Central memory CD8-positive, alpha-beta T cell (primary cell): ENCODE results near the gene ZNF165.

Experiments
- ATAC-seq: fragments of 150-1000 bp; cut with Tn5 transposase; replicated peaks from 2 replicates; pipeline ENCODE4 v1.10.0; 2022; ENCODE audit warnings: mild to moderate bottlenecking, moderate FRiP score, moderate number of reproducible peaks; ENCODE audit not compliant: poor library complexity, severe bottlenecking; ENCODE audit errors: extremely low read depth
- DNase-seq, 2 donors: peaks; one replicate each; pipeline ENCODE4 v3.0.0; 2021; ENCODE audit warnings: low spot score in 2 of 2
- H3K27ac Mint-ChIP-seq: one replicate; pipeline ENCODE4 v1.8.0; 2022; ENCODE audit warnings: low read depth, mild to moderate bottlenecking, moderate library complexity, mixed read lengths
- H3K27me3 Mint-ChIP-seq: one replicate; pipeline ENCODE4 v1.8.0; 2022; ENCODE audit warnings: mixed read lengths
- H3K36me3 Mint-ChIP-seq: one replicate; pipeline ENCODE4 v1.8.0; 2022; ENCODE audit warnings: mild to moderate bottlenecking, moderate library complexity, mixed read lengths; ENCODE audit not compliant: insufficient read depth
- H3K4me1 Mint-ChIP-seq: one replicate; pipeline ENCODE4 v1.8.0; 2022; ENCODE audit warnings: mixed read lengths
- H3K4me3 Mint-ChIP-seq: one replicate; pipeline ENCODE4 v1.8.0; 2022; ENCODE audit warnings: mild to moderate bottlenecking, moderate library complexity, mixed read lengths
- H3K9me3 Mint-ChIP-seq: one replicate; pipeline ENCODE4 v1.8.0; 2022; ENCODE audit warnings: mixed read lengths

Gene ZNF165

DNA sequence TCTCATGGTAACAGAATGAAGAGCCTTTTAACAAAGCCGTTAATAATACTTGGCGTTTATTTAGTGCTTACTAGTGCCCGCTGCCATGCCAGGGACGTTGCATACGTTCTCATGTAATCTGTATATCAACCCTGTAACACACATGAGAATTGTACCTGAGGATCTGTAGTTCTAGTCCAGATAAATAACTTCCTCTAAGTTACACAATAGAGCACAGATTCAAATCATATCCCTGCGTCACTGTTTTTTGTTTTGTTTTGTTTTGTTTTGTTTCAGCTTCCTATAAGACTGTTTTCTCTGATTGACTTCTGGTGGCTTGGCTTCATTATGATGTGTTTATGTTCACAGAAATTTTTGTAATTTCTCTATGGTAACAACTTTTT, 44.6 kb downstream of the ZNF165 start:
- ATAC-seq, result peak; percentile 71
- Mint-ChIP-seq H3K36me3 (peaks cover 41% of the 10 kb centered on the region), H3K4me3 (peak overlapping the region; percentile 88), H3K4me1 (peaks cover 45% of the 10 kb centered on the region), H3K27me3 (no peaks in the 10 kb centered on the region), H3K27ac (peak overlapping the region; percentile 91), H3K9me3 (no peaks in the 10 kb centered on the region)
- no peak for DNase-seq

DNA sequence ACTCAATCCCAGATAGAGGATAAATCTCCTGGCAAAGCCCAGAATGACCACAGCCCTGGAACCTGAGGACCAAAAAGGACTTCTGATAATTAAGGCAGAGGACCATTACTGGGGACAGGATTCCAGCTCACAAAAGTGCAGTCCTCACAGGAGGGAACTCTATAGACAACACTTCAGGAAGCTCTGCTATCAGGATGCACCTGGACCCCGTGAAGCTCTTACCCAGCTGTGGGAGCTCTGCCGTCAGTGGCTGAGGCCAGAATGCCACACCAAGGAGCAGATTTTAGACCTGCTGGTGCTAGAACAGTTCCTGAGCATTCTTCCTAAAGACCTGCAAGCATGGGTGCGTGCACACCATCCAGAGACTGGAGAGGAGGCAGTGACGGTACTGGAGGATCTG, 45.0 kb downstream of the ZNF165 start:
- Mint-ChIP-seq H3K4me1 (peaks cover 45% of the 10 kb centered on the region), H3K27ac (peak overlapping the region; percentile 91), H3K27me3 (no peaks in the 10 kb centered on the region), H3K36me3 (peaks cover 40% of the 10 kb centered on the region), H3K9me3 (no peaks in the 10 kb centered on the region), H3K4me3 (peak overlapping the region; percentile 88)
- DNase-seq (no peak), ATAC-seq (peak; percentile 5)

DNA sequence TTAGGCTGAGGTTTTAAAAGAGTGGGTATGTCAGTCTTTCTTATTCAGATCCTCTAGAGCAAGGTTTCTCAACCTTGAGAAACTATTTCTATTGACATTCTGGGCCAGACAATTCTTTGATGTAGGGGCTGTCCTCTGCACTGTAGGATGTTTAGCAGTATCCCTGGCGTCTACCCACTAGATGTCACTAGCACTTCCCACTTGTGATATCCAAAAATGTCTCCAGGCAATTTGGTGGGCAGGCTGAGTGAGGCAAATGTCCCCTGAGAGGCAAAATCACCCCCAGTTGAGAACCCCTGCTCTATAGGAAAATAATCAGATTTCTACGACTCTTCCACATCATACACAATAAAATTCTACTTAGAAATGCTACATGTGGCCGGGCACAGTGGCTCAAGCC, 53.6 kb downstream of the ZNF165 start:
- Mint-ChIP-seq H3K9me3 (no peaks in the 10 kb centered on the region), H3K36me3 (peaks cover 28% of the 10 kb centered on the region), H3K27me3 (no peaks in the 10 kb centered on the region), H3K4me3 (no peak overlapping the region), H3K4me1 (peaks cover 60% of the 10 kb centered on the region), H3K27ac (no peak overlapping the region)
- ATAC-seq, result no peak
- no peak for DNase-seq

DNA sequence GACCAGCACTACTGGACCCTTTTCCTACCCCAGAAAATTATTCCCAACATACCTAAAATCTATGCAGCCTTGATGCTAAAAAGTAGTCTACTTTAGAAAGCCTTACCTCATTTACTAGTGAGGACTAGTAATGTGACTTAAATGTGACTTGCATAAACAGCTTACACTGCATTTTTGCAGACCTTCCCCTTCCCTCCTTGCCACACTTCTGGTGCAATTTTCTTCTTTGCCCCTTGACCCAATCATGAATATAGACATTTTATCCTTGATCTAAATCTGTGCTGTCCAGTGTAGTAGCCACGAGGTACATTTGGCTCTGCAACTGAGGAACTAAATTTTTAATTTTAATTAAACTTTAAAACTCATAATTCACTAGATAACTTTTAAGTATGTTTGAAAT, 54.3 kb downstream of the ZNF165 start:
- H3K27me3 Mint-ChIP-seq, result no peaks in the 10 kb centered on the region
- H3K36me3 Mint-ChIP-seq, result peaks cover 21% of the 10 kb centered on the region
- no peak for DNase-seq
- no peak overlapping the region for H3K27ac Mint-ChIP-seq
- no peak overlapping the region for H3K4me3 Mint-ChIP-seq
- H3K9me3 Mint-ChIP-seq, result no peaks in the 10 kb centered on the region
- no peak for ATAC-seq
- H3K4me1 Mint-ChIP-seq, result peaks cover 53% of the 10 kb centered on the region

DNA sequence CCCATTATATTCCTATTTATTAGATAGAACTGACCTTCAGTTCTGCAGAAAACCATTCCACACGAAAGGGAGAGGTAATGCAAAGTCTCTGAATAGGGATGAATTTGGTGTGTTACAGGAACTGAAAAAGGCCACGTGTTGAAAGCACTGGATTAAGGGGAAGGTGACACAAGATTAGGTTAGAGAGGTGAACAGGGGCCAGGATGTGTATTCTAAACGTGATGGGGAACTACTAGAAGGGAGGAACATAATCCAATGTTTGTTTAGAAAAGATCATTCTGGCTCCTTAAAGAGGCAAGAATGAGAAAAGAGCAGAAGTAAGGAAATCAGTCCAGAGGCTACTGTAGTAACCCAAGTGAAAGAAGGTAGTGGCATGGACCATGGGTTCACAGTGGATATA, 55.0 kb downstream of the ZNF165 start:
- Mint-ChIP-seq H3K27me3 (no peaks in the 10 kb centered on the region), H3K36me3 (peaks cover 17% of the 10 kb centered on the region), H3K9me3 (no peaks in the 10 kb centered on the region), H3K4me1 (peaks cover 56% of the 10 kb centered on the region), H3K27ac (peak overlapping the region; percentile 100), H3K4me3 (peak overlapping the region; percentile 97)
- ATAC-seq, result no peak
- no peak for DNase-seq

DNA sequence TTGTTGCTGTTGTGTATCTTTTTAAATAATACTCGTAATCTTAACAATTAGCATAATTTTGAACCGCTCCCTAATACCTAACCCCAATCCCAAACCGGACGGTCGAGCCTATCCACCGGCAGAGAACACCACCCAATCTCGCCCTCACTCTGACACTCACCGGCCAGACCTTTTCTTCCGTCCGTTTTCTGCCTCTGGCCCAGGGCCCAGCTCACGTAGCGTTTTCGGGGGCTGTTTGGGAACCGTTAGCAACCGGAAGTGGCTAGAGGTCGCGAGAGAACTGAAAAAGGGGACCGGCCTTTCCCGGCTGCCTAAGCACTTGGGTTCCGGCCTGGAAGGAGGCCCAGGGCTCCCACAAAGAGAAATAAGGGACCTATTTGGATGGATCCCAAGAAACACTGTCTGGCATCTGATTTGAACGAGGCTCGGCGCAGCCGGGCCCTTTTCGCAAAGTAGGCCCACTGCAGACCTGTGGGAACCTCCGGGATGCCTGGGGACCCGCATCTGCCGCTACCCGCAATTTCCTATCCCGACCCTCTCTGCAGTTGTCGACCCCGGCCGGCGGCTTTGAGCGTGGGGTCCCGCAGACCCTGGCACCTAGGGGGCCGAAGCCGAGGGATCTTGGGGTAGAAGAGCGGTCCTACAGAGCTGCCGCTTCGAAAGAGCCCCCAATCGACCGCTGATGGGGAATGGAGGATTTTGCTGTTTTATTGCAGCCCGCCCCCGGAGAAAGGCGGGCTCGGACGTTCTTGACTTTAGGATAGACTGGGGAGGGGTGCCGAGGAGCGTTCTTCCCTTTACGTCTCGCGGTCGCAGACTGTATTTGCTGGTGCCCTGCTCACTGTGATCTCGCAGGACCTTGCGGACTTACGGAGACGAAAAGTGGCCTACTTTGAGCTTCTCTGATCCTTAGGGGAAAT, 56.5 kb downstream of the ZNF165 start:
- peak; percentile 65 to 66 for DNase-seq
- Mint-ChIP-seq H3K36me3 (peaks cover 21% of the 10 kb centered on the region), H3K9me3 (no peaks in the 10 kb centered on the region), H3K4me1 (peaks cover 66% of the 10 kb centered on the region), H3K4me3 (peak overlapping the region; percentile 97), H3K27me3 (no peaks in the 10 kb centered on the region), H3K27ac (peak overlapping the region; percentile 100)
- peak; percentile 53 for ATAC-seq

DNA sequence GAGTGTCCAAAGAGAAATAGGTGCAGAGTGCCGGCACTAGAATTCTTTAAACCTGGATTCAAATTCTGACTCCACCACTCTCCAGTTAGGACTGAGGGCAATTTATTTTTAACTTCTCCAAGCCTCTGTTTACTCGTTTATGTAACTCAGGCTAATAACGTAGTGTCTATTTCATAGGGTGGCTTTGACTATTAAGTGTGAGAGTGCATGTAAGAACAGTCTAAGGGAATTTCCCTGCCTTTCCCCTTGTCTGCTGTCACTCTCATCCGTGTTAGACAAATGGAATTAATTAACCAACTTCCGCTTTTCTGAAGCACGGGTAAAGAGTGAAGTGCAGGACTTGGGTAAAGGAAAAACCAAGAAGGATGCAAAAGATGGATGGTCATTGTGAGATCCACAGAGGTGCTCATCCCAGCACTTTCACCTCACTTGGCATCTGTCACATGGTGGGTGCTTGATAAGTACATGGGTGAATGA, 57.2 kb downstream of the ZNF165 start:
- Mint-ChIP-seq H3K27me3 (no peaks in the 10 kb centered on the region), H3K27ac (peak overlapping the region; percentile 100), H3K36me3 (peaks cover 23% of the 10 kb centered on the region), H3K4me3 (peak overlapping the region; percentile 97), H3K9me3 (no peaks in the 10 kb centered on the region), H3K4me1 (peaks cover 71% of the 10 kb centered on the region)
- no peak for DNase-seq
- ATAC-seq, result peak; percentile 56
